HCT116 (cell line): Measurements from ENCODE around the gene KTN1.

Source experiments
- CBX3 ChIP-seq: IDR thresholded peaks from 2 replicates; pipeline ENCODE4 v1.6.1; 2012; ENCODE audit warnings: low read depth
- CEBPB ChIP-seq: IDR thresholded peaks from 2 replicates; pipeline ENCODE4 v1.6.1; 2012; ENCODE audit warnings: low read depth
- CTCF ChIP-seq, 3 experiments: fragments of 200-600 bp in 1 of 3; sonication (generic) in 1 of 3; IDR thresholded peaks in 2 of 3; conservative IDR thresholded peaks in 1 of 3; 2 replicates each; pipeline ENCODE4 v1.5.1; 2012 to 2017; ENCODE audit warnings: low read depth in 2 of 3, low read length in 2 of 3, antibody characterized with exemption in 1 of 3, borderline replicate concordance in 1 of 3, control low read depth in 1 of 3, mild to moderate bottlenecking in 1 of 3, mixed read lengths in 1 of 3, mixed run types in 1 of 3, moderate library complexity in 1 of 3; ENCODE audit not compliant: insufficient read depth in 1 of 3
- EZH2 ChIP-seq: fragments of 200-600 bp; sonication (generic); IDR thresholded peaks from 2 replicates; pipeline ENCODE4 v1.6.1; 2017; ENCODE audit warnings: antibody characterized with exemption, mixed run types
- JUND ChIP-seq: IDR thresholded peaks from 2 replicates; pipeline ENCODE4 v1.6.1; 2012
- POLR2A ChIP-seq: IDR thresholded peaks from 2 replicates; pipeline ENCODE4 v1.7.0; 2011; ENCODE audit warnings: borderline replicate concordance; ENCODE audit not compliant: insufficient read depth, insufficient read length; ENCODE audit errors: extremely low read depth
- POLR2AphosphoS5 ChIP-seq: IDR thresholded peaks from 2 replicates; pipeline ENCODE4 v1.6.1; 2011; ENCODE audit warnings: mild to moderate bottlenecking, low read depth, low read length, moderate library complexity
- REST ChIP-seq: IDR thresholded peaks from 2 replicates; pipeline ENCODE4 v1.6.1; 2012; ENCODE audit warnings: low read depth
- SRF ChIP-seq: IDR thresholded peaks from 2 replicates; pipeline ENCODE4 v1.6.1; 2012; ENCODE audit warnings: low read depth
- TCF7L2 ChIP-seq: IDR thresholded peaks from 2 replicates; pipeline ENCODE4 v1.7.0; 2011; ENCODE audit warnings: borderline replicate concordance, inconsistent platforms; ENCODE audit not compliant: insufficient read depth, insufficient read length; ENCODE audit errors: extremely low read depth

GRCh38 chr14:55715889-55716288, 135.9 kb downstream of the KTN1 start:
- TF ChIP-seq CTCF (IDR thresholded peaks at IDR 0.05 in 2 of 3, conservative IDR thresholded peaks at IDR 0.05 in 1 of 3; ENCODE audit: borderline replicate concordance in 1 of 3, insufficient read depth in 1 of 3, low read depth in 2 of 3, low read length in 2 of 3) = no peak
- TF ChIP-seq CBX3 = no peak
- no peak for TF ChIP-seq POLR2A
- TF ChIP-seq JUND = no peak
- TF ChIP-seq TCF7L2 = no peak
- no peak for TF ChIP-seq POLR2AphosphoS5
- TF ChIP-seq EZH2 = no peak
- TF ChIP-seq SRF = no peak
- TF ChIP-seq CEBPB = no peak
- no peak for TF ChIP-seq REST
